Left ventricle myocardium superior (tissue), 1 donor: ENCODE data around the gene BPHL. TPM values are rescaled to one million over a fixed set of nuclear protein-coding genes. Genes with fewer than 3 reads are reported as not detected.
A peak's percentile ranks its signal among the peaks of the same experiment; 100 is the strongest.
"Not testable (repeated sequence)": the region's sequence is repeated elsewhere in the genome, so short reads cannot be mapped to it uniquely, and the experiment has no call there.

Experiments used
- ATAC-seq: fragments of 200-7000 bp; cut with Tn5 transposase; one replicate; pipeline ENCODE4 v1.9.1; 2020; ENCODE audit warnings: mild to moderate bottlenecking, moderate library complexity
- DNase-seq: peaks from one replicate; pipeline ENCODE4 v3.0.0-alpha.2; 2020
- intact Hi-C: fragments of 100-400 bp; cut with micrococcal nuclease; formaldehyde crosslinking; loops from one replicate; pipeline ENCODE4 v1.11.0; 2022
- total RNA-seq: library from RNA; stranded (reverse); fragmentation: NEBNext Ultra II Directional; extraction: Animal tissue kit (Norgen Biotek cat#: 25700); gene quantifications from one replicate; pipeline ENCODE4 v1.2.1, GENCODE V29; 2021
- donor health status: DM: no; HTN: yes; CAD: no; lungs with severe emphysema.

The BPHL gene
- total RNA-seq, 1 donor from 2014 or later, result 17.3 TPM

DNA sequence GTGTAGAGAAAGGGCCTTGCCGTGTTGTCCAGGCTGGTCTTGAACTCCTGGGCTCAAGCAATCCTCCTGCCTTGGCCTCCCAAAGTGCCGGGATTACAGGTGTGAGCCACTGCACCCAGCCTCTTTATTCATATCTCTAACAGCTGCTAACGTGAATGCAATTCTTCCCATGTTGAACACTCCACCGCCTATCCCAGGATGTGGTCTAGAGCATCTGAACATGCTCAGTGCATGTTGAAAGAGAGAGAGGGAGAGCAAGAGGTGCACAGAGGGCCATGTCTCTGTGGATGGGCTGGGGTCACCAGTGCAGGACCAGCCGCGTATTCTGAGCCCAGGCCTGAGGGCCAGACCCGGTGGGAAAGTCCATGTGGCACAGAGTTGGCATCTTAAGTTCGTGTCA lies 26.1 kb downstream of the BPHL start:
- DNase-seq (no peak), ATAC-seq (no peak)
- intact Hi-C loops, result no loop called here

DNA sequence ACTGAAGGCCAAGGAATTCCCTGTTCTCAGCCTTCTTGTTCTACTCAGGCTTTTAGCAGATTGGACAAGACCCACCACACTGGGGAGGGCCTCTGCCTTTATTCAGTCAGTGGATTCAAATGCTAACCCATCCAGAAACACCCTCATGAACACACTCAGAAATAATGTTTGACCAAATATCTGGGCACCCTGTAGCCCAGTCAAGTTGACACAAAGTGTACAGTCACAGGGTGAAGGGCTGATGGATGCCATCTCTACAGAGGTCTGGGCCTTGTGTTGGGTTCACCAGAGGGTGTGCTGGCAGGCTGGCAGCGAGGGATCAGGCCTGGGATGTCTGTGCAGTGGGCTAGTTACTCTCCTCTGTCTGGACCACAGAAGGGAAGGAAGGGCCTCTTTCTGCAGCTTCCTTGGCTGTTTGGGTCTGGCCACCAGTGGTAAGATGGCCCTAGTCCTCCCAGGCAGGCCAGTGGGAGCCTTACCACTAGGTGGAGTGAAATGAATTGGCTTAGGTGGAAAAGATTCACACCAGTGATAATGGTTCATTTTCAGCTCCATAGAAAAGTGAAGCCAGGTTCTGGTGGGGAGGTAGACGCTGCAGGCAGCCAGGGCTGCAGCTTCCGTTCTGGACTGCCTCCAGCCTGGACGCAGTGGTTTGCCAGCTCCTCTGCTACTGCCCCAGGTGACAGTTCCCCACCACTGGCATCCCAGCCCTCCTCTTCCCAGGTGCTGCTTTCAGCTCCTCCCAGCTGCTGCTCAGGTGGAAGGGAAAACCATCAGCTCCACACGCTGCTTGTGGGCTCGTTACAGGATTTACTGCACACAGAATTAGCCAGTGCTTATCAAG lies 29.6 kb downstream of the BPHL start:
- intact Hi-C loops, result no loop called here
- DNase-seq, result no peak
- ATAC-seq, result no peak

DNA sequence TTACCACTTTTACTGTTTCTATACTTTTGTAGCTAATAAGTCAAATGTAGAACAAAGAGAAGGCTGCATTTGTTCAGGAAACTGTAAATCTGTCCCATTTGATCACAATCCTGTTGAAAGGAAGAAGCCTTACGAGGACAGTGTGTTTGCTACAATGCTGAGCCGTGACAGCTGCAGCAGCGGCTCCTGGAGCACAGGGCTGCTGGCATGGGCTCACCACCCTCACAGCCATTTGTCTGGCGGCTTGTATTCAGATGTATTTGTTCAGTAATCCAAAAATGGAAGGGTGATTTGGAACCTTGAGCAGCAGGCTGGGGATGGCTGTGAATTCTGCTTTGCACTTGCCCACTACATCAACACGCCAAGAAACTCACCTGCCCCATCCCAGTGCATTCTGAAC lies 33.2 kb downstream of the BPHL start:
- intact Hi-C loops, result no loop called here
- no peak for DNase-seq
- no peak for ATAC-seq

DNA sequence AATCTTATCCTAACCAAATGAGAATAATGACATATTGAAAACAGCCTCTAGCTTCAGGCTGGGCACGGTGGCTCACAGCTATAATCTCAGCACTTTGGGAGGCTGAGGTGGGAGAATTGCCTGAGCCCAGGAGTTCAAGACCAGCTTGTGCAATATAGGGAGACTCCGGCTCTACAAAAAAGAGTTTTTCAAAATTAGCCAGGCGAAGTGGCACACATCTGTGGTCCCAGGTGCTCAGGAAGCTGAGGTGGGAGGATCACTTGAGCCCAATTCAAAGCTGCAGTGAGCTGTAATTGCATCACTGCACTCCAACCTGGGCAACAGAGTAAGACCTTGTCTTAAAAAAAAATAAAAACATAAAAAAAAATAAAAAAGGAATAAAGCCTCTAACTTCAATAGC lies 34.2 kb downstream of the BPHL start:
- no peak for ATAC-seq
- DNase-seq, result no peak
- intact Hi-C loops, result no loop called here

DNA sequence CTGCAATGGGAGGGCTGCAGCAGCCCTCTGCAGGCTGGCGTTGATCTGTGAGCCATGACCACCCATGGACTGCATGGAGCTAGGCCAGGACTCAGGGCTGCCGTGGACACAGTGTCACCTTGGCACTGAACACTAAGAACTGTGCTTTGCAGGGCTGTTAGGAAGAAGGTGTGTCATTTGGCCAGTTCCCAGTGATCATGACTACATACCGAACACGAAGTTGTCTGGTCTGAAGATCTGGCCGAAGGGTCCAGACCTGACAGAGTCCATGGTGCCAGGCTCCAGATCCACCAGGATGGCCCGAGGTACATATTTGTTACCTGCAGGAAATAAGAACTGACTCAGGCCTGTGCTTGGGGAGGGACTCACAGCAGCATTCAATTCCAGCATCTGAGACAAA lies 36.9 kb downstream of the BPHL start:
- intact Hi-C loops, ATAC-seq, DNase-seq: not testable (repeated sequence)

DNA sequence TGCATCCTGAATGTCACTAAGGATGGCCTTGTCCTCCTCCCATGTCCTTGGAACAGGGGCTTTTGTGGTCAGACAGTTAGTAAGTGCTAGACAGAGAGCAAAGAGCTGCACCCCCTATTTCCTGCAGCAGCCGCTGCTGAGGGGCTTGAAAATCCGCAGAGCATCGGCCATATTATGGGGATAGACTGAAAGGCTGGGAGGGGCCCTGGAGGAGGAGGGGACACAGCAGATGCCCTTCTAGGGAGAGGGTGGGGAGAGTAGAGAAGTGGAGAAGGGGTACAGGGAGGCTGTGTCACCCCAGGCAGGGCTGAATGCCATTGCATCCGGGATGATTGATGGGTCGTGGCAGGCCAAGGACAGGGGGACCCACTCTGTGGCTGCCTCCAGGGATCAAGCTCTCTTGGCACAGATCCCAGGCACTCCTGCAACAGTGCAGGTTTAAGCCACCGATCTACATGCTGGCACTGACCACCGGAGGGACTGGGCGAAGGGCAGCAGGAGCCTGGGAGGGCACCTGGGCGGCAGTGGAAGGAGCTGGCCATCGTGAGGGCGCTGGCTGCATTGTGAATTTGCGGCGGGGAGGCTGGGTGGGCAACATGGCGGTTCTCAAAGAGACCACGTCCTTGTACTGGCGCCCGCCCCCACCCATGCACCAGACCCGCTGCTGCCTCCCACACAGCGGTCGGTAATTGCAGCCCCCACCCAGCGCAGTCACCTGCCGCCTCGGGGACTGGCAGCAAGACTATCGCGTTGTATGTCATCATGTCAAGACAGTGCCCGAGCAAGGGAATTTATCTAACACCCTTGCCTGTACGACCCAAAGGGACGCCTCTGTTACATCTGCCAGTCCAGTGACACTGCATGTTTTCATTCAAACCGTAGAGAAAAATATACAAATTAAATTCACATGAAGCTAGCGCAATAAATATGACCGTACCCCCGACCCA lies 37.9 kb downstream of the BPHL start:
- ATAC-seq, intact Hi-C loops: not testable (repeated sequence)

DNA sequence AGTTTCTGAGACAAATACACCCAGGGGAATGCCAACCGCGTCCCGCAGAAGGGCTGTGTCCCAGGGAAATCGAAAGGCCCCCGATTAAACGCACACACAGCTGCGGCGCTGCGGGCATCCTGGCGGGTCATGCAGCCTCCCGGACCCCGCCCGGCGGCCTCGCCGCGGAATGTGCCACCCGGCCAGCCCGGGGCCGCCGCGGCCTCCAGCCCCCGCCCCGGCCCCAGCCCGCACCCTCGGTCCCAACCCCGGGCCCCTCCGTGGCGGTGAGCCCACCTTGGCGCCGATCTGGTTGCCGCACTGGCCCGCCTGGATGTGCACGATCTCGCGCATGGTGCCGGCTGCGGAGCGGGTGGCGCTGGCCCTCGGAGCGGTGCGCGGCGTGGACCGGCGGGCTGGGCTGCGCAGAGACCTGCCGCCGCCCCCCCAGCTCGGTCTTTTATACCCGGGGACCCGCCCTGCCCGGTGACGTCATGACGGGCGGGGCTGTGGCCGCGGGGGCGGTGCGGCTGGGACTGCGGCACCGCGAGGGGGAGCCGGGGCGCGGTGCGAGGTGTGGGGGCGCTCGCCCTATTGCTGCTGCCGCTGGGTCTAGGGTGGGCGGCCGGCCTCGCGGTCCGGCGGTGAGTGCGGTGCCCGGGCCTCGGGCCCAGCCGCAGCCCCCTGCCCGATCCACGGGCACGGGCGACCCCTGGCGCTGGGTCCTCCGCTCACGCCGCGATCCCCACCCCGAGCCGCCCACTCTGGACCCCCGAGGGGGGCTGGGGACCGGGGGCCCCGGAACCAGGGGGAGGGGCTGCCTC lies 38.8 kb downstream of the BPHL start, which contains the start of gene TUBB2A:
TUBB2A (minus strand) TSS at position 414 of the 803 bp plus-strand sequence; CDS start at position 333, 81 bp downstream.
- intact Hi-C loops, result no loop called here
- DNase-seq, result peak; percentile 93
- peak; percentile 92 for ATAC-seq

More for the DNA sequence above, 37.9 kb downstream of the BPHL start:
- not testable (repeated sequence) for DNase-seq

DNA sequence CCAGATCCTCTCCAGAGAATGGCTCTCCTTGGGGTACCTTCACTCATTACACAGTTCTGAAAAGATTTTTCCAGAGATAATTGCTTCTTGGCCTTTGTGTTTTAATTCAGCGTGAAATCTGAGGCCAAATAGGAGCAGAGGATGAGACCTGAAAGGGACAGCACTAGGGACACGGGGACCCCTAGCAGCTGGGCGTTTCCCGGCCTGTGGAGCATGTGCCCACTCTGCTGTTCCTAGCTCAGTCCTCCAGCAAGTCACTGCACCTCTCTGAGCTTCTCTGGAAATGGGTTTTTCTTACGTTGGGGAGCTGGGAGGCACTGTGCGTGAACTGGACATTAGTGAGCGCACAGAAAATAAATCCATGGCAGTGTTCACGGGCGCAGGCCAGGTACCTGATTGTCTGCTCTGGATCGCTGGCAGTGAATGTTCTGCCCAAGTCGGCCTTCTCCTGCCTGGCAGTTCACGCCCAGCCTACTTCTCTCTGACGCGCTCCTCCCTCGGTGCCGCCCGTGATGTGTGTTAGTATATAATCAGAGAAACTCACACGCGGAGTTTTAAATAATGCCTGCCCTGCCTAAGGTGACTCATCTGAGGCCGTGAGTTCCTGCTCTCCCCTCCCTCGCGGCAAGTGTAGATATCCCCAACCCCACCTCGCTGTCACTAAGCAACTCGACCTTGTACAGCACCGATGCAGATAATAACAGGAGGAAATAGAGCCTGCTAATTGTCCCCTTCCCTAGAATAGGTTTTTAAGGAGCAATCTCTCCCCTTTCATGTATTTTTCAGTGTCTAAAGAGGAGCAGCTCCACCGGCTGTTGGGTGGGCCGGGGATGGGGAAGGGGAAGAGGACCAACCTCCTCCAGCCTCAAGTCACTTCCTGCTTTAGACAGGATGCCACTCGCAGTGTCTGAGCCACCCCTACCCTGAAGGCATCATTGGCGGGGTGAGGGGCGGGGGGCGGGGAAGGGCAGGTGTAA lies 41.6 kb downstream of the BPHL start:
- no peak for DNase-seq
- intact Hi-C loops, result no loop called here
- ATAC-seq, result no peak

DNA sequence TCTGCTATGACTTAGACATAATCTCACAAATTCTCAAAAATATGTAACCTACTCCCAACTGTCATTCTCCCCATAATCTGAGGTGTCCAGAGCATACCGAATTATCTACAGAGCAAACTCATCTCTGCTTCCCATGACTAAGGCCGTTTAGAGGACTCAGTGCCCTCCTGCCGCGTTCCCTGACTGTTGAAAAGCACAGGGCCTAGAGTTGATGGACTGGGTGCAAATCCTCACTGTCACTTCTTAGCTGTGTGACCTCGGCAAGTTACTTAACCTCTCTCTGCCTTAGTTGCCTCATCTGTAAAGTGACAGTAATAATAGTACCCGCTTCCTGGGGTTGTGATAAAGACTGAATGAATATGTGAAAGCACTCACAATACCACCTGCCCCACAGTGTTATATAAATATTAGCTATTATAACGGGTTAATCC lies 43.6 kb downstream of the BPHL start:
- DNase-seq, result no peak
- no peak for ATAC-seq
- intact Hi-C loops, result no loop called here

DNA sequence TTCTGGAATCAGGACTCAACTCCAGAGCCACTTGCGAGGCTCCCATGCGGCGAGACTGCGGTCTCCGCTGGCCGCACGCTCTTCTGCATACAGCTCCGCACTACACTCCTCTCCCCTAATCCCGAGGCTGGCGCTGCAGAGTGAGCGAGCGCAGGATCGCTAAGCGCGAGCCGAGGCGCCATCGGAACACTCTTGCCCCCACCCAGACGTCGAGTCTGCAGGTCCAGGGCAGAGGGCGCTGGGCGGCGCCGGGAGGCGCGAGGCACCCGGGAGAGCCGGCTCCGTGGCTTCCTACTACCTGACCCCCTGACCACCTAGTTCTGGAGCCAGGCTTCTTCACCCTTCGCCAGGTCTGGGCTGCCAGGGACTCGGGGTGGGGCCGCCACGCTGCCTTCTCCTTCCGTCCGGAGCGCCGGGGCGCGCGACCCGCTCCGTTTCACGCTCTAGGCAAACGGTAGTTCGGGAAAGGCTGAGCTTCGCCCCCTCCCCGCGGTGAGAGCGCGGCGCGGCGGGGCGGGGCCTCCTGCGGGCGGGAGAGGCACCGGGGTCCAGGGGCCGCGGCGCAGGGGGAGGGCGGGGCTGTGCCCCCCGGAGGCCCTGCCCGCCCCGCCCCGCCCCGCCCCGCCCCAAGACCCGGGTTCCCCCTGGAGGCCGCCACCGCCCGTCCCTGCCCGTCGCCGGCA lies 44.2 kb downstream of the BPHL start:
- ATAC-seq, result peak; percentile 90
- intact Hi-C loops, result no loop called here
- DNase-seq, result peak; percentile 82

DNA sequence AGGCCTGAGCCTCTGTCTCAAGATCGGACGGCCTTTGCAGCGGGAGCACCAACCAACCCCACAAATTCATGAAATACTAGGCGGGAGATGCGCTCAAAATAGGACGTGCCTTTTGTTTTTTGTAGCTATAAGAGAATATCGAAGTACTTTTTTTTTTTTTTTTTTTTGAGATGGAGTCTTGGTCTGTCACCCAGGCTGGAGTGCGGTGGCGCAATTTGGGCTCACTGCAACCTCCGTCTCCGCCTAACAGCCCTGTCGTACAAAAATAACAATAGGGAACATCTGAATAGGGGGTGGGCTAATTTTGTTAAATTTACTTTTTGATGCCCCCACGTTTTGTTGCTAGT lies 44.7 kb downstream of the BPHL start:
- ATAC-seq (no peak), DNase-seq (no peak)
- intact Hi-C loops, result no loop called here

DNA sequence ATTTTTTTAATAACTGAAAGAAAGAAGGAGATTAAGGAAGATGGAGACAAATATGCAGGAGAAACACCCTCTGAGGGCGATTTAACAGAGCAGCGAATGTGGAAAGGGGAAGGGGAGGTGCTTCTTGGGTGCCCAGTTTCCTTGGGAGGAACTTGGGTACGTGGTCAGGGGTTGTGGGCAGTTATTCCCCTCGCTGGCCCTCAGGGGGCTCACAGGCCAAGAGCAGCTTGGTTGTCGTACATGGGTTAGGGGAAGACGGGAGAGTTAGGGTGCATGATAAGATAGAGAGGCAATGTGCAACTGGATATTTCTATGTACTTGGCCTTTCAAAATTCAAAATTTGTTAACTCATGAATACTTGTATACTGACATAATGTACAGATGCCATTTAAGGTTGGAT lies 45.9 kb downstream of the BPHL start:
- no peak for DNase-seq
- intact Hi-C loops, result no loop called here

DNA sequence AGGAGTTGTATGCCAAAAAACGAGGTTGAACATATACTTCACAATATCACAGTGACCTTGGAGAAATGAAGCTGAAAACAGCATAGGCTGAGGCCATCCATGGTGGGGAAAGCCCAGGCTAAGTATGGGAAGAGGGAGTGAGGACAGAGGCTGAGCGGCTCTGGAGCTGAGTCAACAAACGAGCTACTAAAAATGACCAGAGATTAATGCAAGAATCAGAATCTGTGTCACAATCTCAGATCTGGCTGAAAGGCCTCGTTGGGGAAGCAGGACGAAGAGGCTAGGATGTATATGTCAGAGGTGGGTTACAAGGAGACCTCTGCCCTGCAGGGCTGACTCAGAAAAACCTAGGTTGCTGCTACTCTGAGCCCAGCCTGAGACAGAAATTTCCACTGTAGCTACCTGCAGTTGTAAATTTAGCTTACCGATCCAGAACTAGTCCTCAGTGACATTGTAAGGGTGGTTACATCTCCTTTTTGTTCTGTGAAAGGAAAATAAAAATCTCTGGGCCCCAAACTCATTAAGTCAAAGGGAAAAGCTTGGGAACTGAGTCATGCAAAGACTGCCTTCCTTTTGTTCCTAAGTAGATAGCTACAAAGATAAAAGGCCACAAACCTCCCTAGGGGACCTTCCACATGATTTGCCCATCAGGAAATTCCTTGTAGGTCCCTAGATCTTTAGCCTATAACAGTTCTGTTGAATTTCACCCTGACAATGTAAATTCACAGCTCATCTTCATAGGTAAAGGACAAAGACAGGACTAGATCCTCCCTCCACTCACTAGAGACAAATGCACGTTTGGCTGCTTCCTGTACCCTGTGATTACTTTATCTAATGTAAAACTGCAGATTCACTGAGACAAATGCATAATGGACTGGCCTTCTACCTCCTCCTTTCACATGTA lies 47.4 kb downstream of the BPHL start:
- intact Hi-C loops, result no loop called here
- ATAC-seq (no peak), DNase-seq (no peak)

More for the DNA sequence above, 45.9 kb downstream of the BPHL start:
- ATAC-seq, result no peak

DNA sequence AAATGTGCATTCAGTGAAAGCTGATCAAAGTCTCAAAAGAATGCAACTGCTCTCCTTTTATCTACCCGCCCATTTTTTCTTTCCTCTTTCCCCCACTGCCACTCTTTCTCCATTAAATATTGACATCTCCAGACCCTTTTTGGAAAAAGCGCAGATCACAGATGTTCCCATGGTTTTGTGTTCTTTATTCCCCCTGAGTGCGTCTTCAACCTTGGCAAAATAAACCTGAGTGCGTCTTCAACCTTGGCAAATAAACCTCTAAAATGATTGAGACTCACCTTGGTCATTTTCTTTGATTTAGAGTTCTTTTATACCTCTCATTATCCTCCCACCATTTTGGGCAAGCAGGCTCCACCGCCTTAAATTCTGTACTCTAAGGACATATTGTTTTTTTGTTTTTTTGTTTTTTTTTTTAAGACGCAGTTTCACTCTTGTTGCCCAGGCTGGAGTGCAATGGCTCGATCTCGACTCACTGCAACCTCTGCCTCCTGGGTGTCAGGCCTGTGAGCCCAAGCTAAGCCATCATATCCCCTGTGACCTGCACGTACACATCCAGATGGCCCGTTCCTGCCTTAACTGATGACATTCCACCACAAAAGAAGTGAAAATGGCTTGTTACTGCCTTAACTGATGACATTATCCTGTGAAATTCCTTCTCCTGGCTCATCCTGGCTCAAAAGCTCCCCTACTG lies 48.2 kb downstream of the BPHL start:
- DNase-seq, intact Hi-C loops, ATAC-seq: not testable (repeated sequence)

DNA sequence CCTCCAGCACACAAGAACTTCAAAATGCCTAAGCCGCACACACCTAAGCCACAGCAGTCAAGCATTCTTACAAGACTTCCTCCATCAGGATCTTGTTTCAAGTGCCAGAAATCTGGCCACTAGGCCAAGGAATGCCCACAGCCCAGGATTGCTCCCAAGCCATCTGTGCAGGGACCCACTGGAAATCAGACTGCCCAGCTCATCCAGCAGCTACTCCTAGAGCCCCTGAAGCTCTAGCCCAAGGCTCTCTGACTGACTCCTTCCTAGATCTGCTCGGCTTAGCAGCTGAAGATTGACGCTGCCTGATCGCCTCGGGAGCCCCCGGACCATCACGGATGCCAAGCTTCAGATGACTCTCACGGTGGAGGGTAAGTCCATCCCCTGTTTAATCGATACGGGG lies 49.5 kb downstream of the BPHL start:
- ATAC-seq, DNase-seq, intact Hi-C loops: not testable (repeated sequence)

DNA sequence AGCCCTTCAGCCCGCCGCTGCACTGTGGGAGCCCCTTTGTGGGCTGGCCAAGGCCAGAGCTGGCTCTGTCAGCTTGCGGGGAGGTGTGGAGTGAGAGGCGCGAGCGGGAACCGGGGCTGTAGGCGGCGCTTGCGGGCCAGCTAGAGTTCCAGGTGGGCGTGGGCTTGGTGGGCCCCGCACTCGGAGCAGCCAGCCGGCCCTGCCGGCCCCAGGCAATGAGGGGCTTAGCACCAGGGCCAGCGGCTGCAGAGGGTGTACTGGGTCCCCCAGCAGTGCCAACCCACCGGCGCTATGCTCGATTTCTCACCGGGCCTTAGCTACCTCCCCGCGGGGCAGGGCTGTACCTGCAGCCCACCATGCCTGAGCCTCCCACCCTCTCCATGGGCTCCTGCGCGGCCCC lies 52.2 kb downstream of the BPHL start:
- DNase-seq, intact Hi-C loops, ATAC-seq: not testable (repeated sequence)
